GM21423 (cell line): ENCODE results near the gene ASCC2.
"Not testable (repeated sequence)": the region's sequence is repeated elsewhere in the genome, so short reads cannot be mapped to it uniquely, and the experiment has no call there.

Experiments
- ATAC-seq: cut with Tn5 transposase; IDR thresholded peaks from one replicate; pipeline ENCODE4 v1.9.1; 2021; ENCODE audit warnings: mild to moderate bottlenecking, moderate library complexity; ENCODE audit not compliant: unreplicated experiment

ASCC2 gene

DNA sequence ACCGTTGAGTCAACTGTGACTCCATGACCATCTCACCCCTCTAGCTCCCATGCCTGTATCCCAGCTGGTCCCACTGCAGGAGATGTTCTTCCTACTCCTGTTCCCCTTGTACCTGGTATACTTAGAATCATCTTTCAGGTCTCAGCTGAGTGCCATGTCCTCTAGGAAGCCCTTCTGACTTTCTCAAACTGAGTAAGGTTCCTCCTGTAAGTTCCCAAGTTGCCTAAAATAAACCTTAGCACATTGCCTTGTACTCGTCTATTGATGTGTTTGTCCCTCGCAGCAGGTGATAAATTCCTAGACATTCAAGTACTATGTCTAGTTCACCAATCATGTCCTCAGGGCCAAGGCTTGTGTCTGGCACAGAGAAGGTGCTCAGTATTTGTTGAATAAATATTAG is 18.4 kb upstream of the ASCC2 start:
- ATAC-seq, result no peak

DNA sequence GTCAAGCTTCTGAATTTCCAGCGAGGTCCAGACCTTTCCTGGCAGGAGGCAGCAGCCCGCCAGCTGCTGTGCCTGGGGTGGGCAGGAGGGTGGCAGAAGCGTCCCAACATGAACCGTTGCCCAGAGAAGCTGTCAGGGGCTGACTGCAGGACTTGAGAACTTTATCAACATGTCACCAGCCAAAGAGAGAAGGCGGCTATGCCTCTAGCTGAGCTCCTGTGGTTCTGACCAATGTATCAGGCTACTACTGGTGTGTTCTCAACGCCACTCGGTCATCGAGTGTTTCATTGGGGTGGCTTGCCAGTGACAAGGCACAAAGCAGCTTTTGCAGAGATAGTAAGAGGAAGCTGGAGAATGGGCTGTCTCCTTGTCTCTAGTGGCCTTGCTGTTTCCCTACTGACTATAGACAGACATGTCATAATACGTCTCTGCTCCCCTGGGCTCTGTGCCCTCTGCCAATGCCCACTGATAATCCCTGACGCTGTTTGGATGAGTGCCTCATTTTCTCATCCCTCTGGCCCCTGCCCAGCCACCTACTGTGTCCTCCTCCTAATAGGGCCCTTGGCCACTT is 17.6 kb upstream of the ASCC2 start:
- no peak for ATAC-seq

DNA sequence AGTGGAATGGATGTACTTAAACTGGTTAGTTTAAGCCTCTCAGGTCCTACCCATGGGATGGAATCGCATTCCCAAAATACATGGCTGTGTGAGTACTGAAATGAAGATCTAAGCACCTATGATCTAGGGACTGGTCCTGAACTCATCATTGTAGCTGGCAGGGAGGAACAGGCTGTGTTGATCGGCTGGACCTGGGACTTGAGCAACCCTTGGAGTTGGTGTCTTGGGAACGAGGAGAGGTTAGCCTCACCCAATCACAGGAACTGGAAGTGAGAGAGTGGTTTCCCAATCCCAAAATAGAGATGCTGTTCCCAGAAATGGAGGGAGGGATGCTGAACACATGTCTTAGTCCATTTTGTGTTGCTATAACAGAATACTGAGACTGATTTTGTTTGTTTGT is 16.4 kb upstream of the ASCC2 start:
- no peak for ATAC-seq

DNA sequence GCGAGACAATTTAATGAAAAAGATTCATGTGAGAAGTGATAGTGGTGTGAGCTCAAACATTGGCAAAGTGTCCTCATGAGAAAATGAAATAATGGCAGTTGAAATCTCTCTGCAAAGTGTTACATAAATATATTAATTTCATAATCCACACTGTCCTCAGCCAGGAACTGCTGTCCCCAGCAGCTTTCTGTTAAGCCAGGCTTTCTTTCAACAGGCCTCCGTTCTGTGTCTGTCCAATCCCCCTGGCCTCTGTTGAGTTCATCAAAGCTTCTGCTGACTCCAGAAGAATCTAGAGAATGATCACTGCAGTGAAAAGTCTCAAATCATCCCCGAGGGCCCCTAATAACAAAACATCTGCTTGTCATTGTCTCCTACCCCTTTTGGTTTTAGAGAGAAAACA is 10.0 kb upstream of the ASCC2 start:
- ATAC-seq, result no peak

DNA sequence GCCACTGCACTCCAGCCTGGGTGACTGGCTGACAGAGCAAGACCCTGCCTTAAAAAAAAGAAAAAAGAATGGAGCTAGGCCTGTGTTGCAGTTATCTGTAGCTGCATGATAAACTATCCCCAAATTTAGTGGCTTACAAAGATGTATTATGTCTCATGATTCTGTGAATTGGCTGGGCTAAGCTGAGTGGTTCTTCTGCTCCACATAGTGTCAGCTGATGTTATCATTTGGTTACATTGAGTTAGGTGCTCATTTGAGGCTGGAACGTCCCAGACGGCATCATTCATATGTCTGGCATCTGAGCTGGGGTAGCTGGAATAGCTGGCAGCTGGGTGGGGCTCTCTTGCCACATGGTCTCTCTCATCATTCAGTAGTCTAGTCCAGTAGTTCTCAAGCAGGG is 8.2 kb upstream of the ASCC2 start:
- ATAC-seq, result no peak

DNA sequence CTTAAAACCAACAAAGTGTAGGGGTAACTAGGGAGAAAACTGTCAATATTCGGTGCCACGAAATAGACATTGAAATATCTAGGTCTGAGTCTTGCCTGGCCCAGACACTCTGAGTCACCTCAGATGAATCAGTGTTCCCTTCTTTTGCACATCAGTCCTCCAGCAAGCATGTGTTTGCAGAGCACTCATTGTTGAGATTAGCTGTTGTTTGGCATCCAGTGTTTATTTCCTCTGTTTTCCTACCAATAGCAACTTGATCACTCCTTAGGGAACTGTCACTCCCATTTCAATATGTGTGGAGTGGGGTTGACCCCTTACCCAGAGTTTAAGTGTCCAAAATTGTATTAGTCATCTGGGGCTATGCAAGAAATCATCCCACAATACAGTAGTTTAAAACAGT is 4.7 kb upstream of the ASCC2 start:
- ATAC-seq, result no peak

DNA sequence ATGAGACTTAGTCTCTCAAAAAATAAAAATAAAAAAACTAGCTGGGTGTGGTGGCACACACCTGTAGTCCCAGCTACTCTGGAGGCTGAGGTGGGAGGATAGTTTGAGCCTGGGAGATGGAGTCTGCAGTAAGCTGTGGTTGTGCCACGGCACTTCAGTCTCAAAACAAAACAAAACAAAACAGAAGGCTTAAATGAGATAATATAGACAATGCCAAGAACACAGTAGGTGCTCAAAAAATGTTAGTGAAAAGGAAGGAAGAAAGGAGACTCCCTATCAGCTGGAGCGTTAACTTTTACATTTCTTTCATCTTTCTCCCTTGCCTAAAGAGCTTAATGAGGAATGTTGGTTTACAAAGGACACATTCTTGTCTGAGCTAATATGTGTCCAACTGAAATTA is 4.1 kb upstream of the ASCC2 start:
- ATAC-seq, result no peak

DNA sequence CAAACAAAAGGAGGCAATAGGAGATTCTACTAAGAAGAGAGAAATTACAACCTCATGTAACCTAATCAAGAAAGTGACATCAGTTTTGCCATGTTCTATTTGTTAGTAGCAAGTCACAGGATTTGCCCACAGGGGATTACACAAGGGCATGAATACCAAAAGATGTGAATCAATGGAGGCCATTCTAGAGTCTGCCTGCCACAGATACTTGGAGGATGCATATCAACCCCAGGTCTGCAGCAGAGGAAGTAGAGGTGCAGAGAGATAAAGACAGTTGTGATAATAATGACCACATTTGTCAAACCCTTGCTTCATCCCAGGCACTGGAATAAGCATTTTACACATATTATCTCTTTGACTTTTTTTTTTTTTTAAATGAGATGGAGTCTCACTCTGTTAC is 2.4 kb upstream of the ASCC2 start:
- ATAC-seq, result no peak

DNA sequence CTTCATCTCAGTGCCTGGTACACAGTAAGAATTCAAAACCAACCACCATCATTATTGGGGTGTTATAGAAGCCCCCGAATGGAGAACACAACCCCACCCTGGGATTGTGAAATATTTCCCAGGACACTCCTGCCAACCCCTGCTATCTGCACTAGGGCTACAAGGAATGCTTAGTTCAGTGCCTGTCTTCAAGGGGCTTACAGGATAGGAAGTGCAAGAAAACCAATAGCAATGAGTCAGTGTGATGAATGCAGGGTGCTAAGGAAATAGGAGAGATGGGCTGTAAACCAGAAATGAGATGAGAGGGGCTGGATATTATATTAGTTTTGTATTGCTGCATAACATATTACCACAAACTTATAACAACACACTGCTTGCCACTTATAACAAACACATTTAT is 965 bp upstream of the ASCC2 start:
- no peak for ATAC-seq

DNA sequence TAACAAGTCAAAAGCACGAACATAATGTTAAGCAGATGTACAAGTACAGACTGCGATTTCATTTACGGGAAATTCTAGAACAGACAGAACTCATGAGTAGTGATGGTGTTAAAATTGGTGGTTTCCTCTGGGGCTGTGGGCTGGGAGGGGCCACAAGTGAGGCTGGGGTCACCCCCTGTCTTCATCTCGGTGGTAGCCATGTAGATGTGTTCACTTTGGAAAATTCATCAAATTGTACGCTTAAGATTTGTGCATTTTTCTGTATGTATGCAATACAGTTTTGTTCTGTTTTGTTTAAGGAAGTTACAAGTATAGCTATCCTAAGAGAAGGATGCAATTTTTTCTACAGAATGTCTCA is 504 bp upstream of the ASCC2 start:
- ATAC-seq, result no peak

DNA sequence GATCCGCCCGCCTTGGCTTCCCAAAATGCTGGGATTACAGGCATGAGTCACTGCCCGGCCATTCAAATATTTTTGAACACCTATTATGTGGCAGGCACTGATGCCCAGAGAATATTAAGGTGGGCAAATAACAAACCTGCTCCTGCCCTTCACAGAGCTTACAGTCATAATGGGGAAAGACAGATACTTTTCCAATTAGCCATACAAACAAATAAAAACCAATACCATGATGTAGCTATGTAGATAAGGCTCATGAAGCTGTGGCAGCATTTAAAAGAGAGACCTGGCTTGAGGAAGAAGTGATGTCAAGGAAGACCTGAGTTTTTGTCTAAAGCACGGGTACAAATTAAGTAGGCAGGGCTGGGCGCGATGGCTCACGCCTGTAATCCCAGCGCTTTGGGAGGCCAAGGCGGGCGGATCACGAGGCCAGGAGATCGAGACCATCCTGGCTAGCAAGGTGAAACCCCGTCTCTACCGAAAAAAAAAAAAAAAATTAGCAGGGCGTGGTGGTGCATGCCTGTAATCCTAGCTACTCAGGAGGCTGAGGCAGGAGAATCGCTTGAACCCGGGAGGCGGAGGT is 1.2 kb downstream of the ASCC2 start:
- ATAC-seq, result not testable (repeated sequence)

DNA sequence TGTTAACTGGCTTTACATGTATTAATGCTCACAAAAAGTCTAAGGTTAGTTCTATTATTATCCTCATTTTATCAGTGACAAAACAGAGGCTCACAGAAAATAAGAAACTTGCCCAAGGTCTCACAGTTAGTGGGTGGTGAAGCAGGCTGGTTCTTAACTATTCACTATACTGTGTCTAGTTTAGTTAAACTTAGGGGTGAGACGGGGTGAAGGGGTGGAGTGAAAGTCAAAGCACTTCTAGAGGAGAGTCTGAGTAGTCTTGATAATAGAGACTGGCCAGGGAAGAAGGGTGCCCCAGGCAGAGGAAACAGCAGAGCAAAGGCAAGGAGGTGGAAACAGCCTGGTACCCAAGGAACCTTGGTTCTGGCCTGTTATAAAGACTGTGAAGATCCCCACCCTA is 4.0 kb downstream of the ASCC2 start:
- ATAC-seq, result no peak

DNA sequence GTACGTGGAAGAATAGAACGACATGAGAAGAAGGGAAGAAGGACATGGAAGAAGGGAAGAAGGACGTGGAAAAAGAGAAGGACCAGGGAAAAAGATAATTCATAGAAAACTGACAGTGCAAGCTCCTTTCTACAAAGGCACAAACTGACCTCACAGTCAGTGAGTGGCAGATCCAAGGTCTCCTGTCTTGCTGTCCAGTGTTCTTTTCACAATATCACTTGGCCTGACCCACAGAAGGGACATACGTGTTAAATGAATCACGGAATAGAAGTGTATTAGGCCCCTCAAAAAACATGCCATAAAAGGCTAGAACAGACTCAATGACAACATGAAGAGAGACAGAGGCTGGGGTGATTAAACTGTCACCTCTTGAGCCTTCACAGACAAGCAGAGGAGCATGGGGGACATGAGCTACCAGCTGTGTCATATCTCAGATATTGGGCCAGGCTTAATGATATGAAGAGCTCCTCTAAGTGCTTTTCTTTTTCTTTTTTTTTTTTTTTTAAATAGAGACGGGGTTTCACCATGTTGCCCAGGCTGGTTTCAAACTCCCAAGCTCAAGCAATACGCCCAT is 4.6 kb downstream of the ASCC2 start:
- ATAC-seq, result no peak

DNA sequence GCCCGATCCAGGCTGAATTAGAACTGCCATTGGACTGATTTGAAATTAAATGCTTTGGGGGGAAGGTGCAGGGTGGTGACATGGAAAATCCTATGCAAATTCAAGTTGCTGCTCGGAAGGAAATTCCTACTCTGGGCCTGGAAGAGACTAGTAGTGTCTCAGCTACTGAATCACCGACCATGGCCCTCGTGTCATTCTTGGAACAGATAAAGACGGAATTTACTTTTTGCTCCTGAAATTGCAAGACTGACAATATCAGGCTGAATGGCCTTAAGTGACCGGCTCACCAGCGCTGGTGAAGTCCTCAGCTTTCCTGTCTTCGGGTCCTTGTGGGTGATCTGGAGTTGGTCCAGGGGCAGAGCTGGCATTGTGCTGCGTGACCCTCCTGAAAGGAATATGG is 6.1 kb downstream of the ASCC2 start:
- no peak for ATAC-seq

DNA sequence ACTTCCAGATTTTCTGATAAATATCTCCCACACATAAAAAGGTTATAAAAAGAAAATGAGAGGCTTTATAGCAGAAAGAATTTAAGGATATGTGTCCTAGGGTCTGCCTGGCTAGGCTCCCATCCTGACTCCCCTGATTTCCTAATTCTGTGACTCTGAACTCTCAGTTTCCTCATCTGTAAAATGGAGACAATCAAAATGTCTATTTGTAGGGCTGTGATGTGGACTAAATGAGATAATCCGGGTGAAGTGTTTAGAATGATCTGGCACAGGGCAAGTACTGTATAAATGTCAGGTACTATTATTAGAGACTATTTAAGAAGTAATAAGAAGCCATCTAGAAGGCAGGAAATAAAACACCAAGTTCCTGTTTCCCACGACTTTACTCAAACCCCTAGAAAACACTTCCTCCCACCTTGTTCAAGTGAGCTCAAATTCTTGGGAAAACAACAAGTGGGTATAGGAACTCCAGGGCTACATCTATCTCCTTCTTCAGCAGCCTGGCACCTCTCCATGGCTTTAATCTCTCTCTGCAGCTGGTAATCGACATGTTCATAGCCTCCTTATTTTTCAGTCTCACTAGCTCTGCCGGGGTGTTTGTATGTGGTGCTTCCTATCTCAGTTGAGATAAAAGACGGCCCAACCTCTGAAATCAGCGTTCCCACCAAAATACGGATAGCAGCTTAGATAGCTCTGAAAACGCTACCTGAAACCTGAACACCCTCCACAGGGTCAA is 6.7 kb downstream of the ASCC2 start:
- no peak for ATAC-seq

DNA sequence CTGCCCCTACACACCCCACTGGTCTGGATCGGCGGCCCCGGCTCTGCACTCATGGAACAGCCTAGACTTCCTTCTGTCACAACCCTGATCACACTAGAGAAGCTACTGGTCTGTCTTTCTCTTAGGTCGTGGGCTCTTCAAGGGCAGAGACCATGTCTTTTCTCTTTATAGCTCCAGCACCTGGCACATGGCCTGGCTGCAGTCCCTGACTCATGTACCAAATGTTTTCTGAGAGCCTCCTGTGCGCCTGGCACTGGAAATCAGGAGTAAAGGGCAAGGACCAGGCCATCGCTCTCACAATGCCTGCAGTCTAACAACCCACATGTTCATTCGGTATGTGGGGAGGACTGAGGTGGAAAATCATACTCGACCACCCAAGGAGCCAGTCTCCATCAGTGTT is 7.5 kb downstream of the ASCC2 start:
- ATAC-seq, result no peak

DNA sequence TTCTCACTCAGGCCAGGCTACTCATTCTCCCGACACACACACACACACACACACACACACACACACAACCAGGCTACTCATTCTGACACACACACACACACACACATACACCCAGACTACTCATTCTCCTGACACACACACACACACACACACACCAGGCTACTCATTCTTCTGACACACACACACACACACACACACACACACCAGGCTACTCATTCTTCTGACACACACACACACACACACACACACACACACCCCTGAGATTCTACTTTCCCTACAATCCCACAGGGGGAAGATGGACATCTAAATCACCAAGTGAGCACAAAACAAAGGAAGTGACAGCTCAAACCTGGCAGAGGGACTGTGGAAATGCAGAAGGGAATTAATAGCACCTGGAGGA is 10.3 kb downstream of the ASCC2 start:
- ATAC-seq, result not testable (repeated sequence)

DNA sequence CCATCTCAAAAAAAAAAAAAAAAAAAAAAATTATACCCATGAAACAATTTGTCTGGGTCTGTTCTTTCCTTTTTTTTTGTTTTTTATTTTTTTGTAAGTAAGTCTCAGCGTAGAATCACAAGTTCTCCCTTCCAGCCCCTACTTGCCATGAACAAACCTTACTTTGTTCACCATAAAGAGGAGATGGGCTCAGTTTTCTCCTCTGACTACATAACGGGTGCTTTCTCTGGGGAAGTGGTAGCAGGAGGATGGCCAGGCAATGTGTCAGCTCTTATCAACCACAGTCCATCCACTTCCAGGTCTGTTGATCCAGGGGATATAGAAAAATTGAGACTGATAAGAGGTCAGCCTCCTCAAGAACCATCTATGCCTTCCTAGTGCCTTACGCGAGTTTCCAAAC is 11.0 kb downstream of the ASCC2 start:
- no peak for ATAC-seq

DNA sequence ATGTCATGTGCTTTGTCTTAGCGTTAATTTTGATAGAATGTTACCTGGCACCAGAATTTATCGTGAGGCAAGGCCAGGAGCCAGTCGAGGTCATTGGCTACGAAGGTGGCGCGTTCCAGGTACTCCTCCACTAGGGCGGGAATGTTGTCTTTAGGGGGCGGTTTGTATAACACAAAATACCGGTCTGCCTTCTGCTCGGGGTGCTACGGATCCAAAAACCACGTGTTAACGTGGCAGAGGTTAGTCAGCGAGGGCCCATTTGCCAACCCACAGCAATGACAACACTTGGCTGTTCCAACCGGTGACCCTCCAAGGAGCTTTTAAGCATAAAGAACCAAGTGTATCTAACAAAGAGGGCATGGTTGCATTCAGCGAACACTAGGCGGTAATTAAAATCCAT is 12.5 kb downstream of the ASCC2 start:
- no peak for ATAC-seq

DNA sequence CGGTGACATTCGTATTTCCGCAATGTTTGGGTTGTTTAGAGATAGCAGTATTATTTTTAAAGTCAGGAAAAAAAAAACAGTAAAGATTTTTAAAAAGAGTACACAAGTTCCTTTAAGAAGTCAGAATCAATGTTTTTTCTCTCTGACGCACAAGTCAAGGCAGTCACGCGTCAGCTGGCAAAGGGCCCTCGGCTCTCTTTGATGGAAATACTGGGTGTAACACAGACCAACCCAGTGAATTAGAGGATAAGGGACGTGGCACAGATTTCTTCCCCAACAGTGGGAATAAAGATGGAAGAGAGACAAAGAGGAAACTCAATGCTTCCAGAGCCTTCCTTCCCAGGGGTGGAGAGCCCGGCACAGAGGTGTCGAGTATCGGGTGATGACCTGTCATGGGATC is 13.4 kb downstream of the ASCC2 start:
- ATAC-seq, result no peak

DNA sequence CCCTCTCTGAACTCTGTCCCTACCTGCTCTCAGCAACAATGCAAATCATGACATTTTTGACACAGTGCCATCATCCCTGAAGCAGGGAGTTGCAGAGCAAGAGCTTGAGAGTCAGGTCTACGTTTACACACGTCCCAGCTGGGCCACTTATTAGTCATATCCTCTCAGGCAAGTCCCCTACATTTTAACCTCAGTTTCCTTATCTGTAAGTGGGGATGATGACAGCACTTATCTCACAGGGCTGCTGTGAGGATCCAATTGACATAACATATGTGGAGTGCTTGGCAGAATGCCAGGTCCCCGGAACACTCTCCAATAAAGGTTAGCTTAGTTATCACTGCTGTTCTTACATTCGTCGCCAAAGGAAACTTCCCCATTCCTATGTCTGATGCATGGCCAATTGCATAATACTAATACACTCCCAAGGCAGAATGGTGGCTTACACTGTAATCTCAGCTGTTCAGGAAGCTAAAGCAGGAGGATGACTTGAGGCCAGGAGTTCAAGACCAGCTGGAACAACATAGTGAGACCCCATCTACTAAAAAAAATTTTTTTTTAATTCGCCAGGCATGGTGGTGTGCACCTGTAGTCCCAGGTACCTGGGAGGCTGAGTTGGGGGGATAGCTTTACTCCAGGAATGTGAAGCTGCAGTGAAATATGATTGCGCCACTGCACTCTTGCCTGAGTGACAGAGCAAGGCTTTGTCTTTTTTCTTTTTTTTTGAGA is 16.6 kb downstream of the ASCC2 start:
- ATAC-seq, result peak; percentile 65

DNA sequence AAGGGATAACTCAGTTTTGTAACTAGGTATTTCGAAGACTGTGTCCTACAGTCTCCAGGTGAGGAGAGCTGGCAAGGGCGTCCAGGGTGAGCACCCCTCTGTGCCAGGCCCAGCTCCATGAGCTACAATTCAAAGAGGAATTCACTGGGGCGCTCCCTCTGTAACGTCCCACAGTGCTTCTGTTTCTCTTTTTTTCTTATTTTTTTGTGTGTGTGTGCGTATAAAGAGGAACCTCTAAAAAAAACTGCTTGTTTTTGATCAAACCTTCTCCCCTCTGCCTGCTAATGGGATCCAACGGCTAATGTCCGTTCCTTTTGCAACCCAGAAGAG is 17.1 kb downstream of the ASCC2 start:
- no peak for ATAC-seq
